HCT116 (cell line): Measurements from ENCODE around the gene EIPR1. TPM values are rescaled to one million over a fixed set of nuclear protein-coding genes. Genes with fewer than 3 reads are reported as not detected.

Experiments
- ATAC-seq: fragments of 200-7000 bp; cut with Tn5 transposase; 2 replicates; pipeline ENCODE4 v1.9.1; 2020; ENCODE audit warnings: mild to moderate bottlenecking, moderate library complexity
- BruUV-seq: library from RNA; stranded (reverse); fragments of 400-500 nt; replicated peaks from 2 replicates; lab custom pipeline; 2021; lab: Mats Ljungman, UMichigan
- CTCF ChIA-PET: fragments of 300-600 bp; sonication (Branson Sonifier 250); formaldehyde crosslinking; loops from one replicate; lab custom pipeline; 2021; ENCODE audit warnings: antibody characterized with exemption; lab: Charles Lee
- POLR2A ChIA-PET: fragments of 300-600, 350-600 bp; sonication (Branson Sonifier 250); formaldehyde crosslinking; loops from one replicate; lab custom pipeline; 2021; ENCODE audit warnings: antibody characterized with exemption; lab: Charles Lee
- RAD21 ChIA-PET, 2 experiments: fragments of 300-600 bp; sonication (Branson Sonifier 250); formaldehyde crosslinking; loops; one replicate each; lab custom pipeline; 2023; ENCODE audit warnings: low total read pairs in 2 of 2; ENCODE audit not compliant: uncharacterized antibody in 2 of 2, unreplicated experiment in 2 of 2, low non-redundant PET in 1 of 2; lab: Charles Lee
- DNase-seq: peaks from one replicate; pipeline ENCODE4 v3.0.0-alpha.2; 2010; ENCODE audit warnings: low read depth, low spot score
- H2AFZ ChIP-seq: fragments of 200-600 bp; shearing (Covaris generic), sonication (generic); 2 replicates; pipeline ENCODE4 v1.6.1; 2017; ENCODE audit warnings: low read depth, mixed run types, mixed read lengths, antibody characterized with exemption, low read length; ENCODE audit not compliant: poor library complexity, severe bottlenecking
- H3K27ac ChIP-seq: 2 replicates; pipeline ENCODE4 v1.5.1; 2012; ENCODE audit warnings: low read depth, low read length
- H3K27me3 ChIP-seq: fragments of 200-600 bp; sonication (generic); 2 replicates; pipeline ENCODE4 v1.6.1; 2016; ENCODE audit warnings: mixed run types, low read length, mixed read lengths; ENCODE audit not compliant: insufficient read depth
- H3K36me3 ChIP-seq, 2 experiments: fragments of 200-500 bp in 1 of 2; fragments of 200-600 bp in 1 of 2; sonication (Bioruptor generic) in 1 of 2; sonication (generic) in 1 of 2; 2 replicates each; pipeline versions ENCODE4 v1.5.1 to v1.6.1; 2014 to 2016; ENCODE audit warnings: low read length in 2 of 2, inconsistent platforms in 1 of 2, mixed read lengths in 1 of 2, mixed run types in 1 of 2; ENCODE audit not compliant: insufficient read depth in 2 of 2, control insufficient read depth in 1 of 2
- H3K4me1 ChIP-seq, 2 experiments: fragments of 200-600 bp in 1 of 2; sonication (generic) in 1 of 2; 2 replicates each; pipeline versions ENCODE4 v1.5.1 to v1.6.1; 2012 to 2017; ENCODE audit warnings: low read length in 2 of 2, inconsistent platforms in 1 of 2, mild to moderate bottlenecking in 1 of 2, mixed read lengths in 1 of 2, mixed run types in 1 of 2, moderate library complexity in 1 of 2; ENCODE audit not compliant: insufficient read depth in 2 of 2, control insufficient read depth in 1 of 2
- H3K4me2 ChIP-seq: fragments of 200-600 bp; sonication (generic); 2 replicates; pipeline ENCODE4 v1.6.1; 2017; ENCODE audit warnings: mixed run types, low read length, mixed read lengths
- H3K4me3 ChIP-seq, 2 experiments: fragments of 200-600 bp in 1 of 2; sonication (generic) in 1 of 2; replicated peaks in 1 of 2; 2 replicates each; pipeline ENCODE4 v1.5.1; 2011 to 2016; ENCODE audit warnings: low read length in 2 of 2, control low read depth in 1 of 2, low read depth in 1 of 2, mild to moderate bottlenecking in 1 of 2, mixed read lengths in 1 of 2, mixed run types in 1 of 2
- H3K79me2 ChIP-seq: fragments of 200-600 bp; sonication (generic); 2 replicates; pipeline ENCODE4 v1.6.1; 2017; ENCODE audit warnings: mild to moderate bottlenecking, mixed run types, low read length, moderate library complexity, mixed read lengths; ENCODE audit not compliant: insufficient read depth
- H3K9ac ChIP-seq: fragments of 200-600 bp; sonication (generic); 2 replicates; pipeline ENCODE4 v1.6.1; 2016; ENCODE audit warnings: low read length, mixed read lengths
- H3K9me2 ChIP-seq: fragments of 200-600 bp; sonication (generic), shearing (Covaris generic); 2 replicates; pipeline ENCODE4 v1.6.1; 2017; ENCODE audit warnings: mixed run types, mild to moderate bottlenecking, moderate library complexity; ENCODE audit not compliant: insufficient read depth
- H3K9me3 ChIP-seq, 2 experiments: fragments of 200-500 bp in 1 of 2; fragments of 200-600 bp in 1 of 2; sonication (Bioruptor generic) in 1 of 2; sonication (generic) in 1 of 2; 2 replicates each; pipeline ENCODE4 v1.6.1; 2014 to 2017; ENCODE audit warnings: low read length in 2 of 2, mixed read lengths in 2 of 2, inconsistent platforms in 1 of 2, low read depth in 1 of 2, mild to moderate bottlenecking in 1 of 2, mixed run types in 1 of 2, moderate library complexity in 1 of 2; ENCODE audit not compliant: control insufficient read depth in 1 of 2, insufficient read depth in 1 of 2
- H4K20me1 ChIP-seq: fragments of 200-600 bp; sonication (generic), shearing (Covaris generic); 2 replicates; pipeline ENCODE4 v1.6.1; 2017; ENCODE audit warnings: mixed run types, mild to moderate bottlenecking, moderate library complexity; ENCODE audit not compliant: insufficient read depth
- CBX3 ChIP-seq: IDR thresholded peaks from 2 replicates; pipeline ENCODE4 v1.6.1; 2012; ENCODE audit warnings: low read depth
- CEBPB ChIP-seq: IDR thresholded peaks from 2 replicates; pipeline ENCODE4 v1.6.1; 2012; ENCODE audit warnings: low read depth
- EGR1 ChIP-seq: IDR thresholded peaks from 2 replicates; pipeline ENCODE4 v1.6.1; 2012; ENCODE audit warnings: low read depth
- EZH2phosphoT487 ChIP-seq: fragments of 200-600 bp; IDR thresholded peaks from 2 replicates; pipeline ENCODE4 v1.6.1; 2018; ENCODE audit warnings: antibody characterized with exemption, borderline replicate concordance
- JUND ChIP-seq: IDR thresholded peaks from 2 replicates; pipeline ENCODE4 v1.6.1; 2012
- MAX ChIP-seq: IDR thresholded peaks from 2 replicates; pipeline ENCODE4 v1.6.1; 2012
- POLR2A ChIP-seq: IDR thresholded peaks from 2 replicates; pipeline ENCODE4 v1.7.0; 2011; ENCODE audit warnings: borderline replicate concordance; ENCODE audit not compliant: insufficient read depth, insufficient read length; ENCODE audit errors: extremely low read depth
- POLR2AphosphoS5 ChIP-seq: IDR thresholded peaks from 2 replicates; pipeline ENCODE4 v1.6.1; 2011; ENCODE audit warnings: mild to moderate bottlenecking, low read depth, low read length, moderate library complexity
- RAD21 ChIP-seq: IDR thresholded peaks from 2 replicates; pipeline ENCODE4 v1.6.1; 2012; ENCODE audit warnings: low read depth, mild to moderate bottlenecking
- SP1 ChIP-seq: IDR thresholded peaks from 2 replicates; pipeline ENCODE4 v1.6.1; 2012; ENCODE audit warnings: low read depth
- TCF7L2 ChIP-seq: IDR thresholded peaks from 2 replicates; pipeline ENCODE4 v1.7.0; 2011; ENCODE audit warnings: borderline replicate concordance, inconsistent platforms; ENCODE audit not compliant: insufficient read depth, insufficient read length; ENCODE audit errors: extremely low read depth
- ZBTB33 ChIP-seq: IDR thresholded peaks from 2 replicates; pipeline ENCODE4 v1.6.1; 2011; ENCODE audit warnings: mild to moderate bottlenecking, low read length, moderate library complexity; ENCODE audit not compliant: insufficient replicate concordance; ENCODE audit errors: extremely low read depth
- ZFX ChIP-seq: fragments of 450-650 bp; IDR thresholded peaks from 2 replicates; pipeline ENCODE4 v1.6.1; 2017
- intact Hi-C: fragments of 100-400 bp; cut with micrococcal nuclease; formaldehyde crosslinking; loops from 2 replicates; pipeline ENCODE4 v1.10.0; 2022
- total RNA-seq: library from RNA; stranded (reverse); gene quantifications from one replicate; pipeline ENCODE4 v1.2.1, GENCODE V29; 2021; ENCODE audit not compliant: unreplicated experiment

Gene EIPR1
- total RNA-seq, 1 experiment from 2014 or later: 36.9 TPM

GRCh38 chr2:3313781-3314375 lies 63.7 kb downstream of the EIPR1 start:
- H3K27me3 ChIP-seq: no peaks in the 10 kb centered on the region
- CTCF ChIA-PET: no interaction called here
- H2AFZ ChIP-seq: no peak overlapping the region
- no peak for ATAC-seq
- intact Hi-C loops: no loop called here
- H3K4me1 ChIP-seq: no peaks in the 10 kb centered on the region
- no peak for DNase-seq
- POLR2A ChIA-PET: no interaction called here
- RAD21 ChIA-PET: no interaction called here
- no peak overlapping the region for H3K4me3 ChIP-seq
- H3K4me2 ChIP-seq: no peak overlapping the region
- H3K36me3 ChIP-seq: 0 out of 4 replicates have a peak, but pooled peaks cover 0 to 2% of the 10 kb centered on the region in 2 experiments
- peaks cover 23% of the 10 kb centered on the region; the same call in 1 of the 2 replicates for H3K79me2 ChIP-seq
- BruUV-seq: no TSS peak
- H3K9me3 ChIP-seq: no peaks in the 10 kb centered on the region
- H3K27ac ChIP-seq: no peak overlapping the region
- TF ChIP-seq MAX (no peak), SP1 (no peak), TCF7L2 (no peak), EGR1 (no peak), ZBTB33 (no peak), EZH2phosphoT487 (no peak), ZFX (no peak), JUND (no peak), POLR2A (no peak), POLR2AphosphoS5 (no peak), RAD21 (no peak), CBX3 (no peak), CEBPB (no peak)
- no peak overlapping the region for H3K9ac ChIP-seq
- H4K20me1 ChIP-seq: no peaks in the 10 kb centered on the region
- no peaks in the 10 kb centered on the region for H3K9me2 ChIP-seq
